Neutrophil (primary cell): Measurements from ENCODE around the gene ZMYND8.

Source experiments
- H3K27ac ChIP-seq: fragments of 200-600 bp; sonication (generic); 2 replicates; pipeline ENCODE4 v1.5.1; 2016; ENCODE audit warnings: mild to moderate bottlenecking, moderate library complexity
- H3K27me3 ChIP-seq: fragments of 200-600 bp; sonication (generic); 2 replicates; pipeline ENCODE4 v1.6.0; 2016; ENCODE audit warnings: mild to moderate bottlenecking
- H3K36me3 ChIP-seq: fragments of 200-600 bp; sonication (generic); 2 replicates; pipeline ENCODE4 v1.5.1; 2017
- H3K4me1 ChIP-seq, 2 experiments: fragments of 200-600 bp in 1 of 2; sonication (generic) in 1 of 2; 1 replicate in 1 of 2; 2 replicates in 1 of 2; pipeline versions ENCODE4 v1.5.1 to v1.6.1; 2013 to 2016; ENCODE audit warnings: low read depth in 1 of 2, low read length in 1 of 2, mild to moderate bottlenecking in 1 of 2, moderate library complexity in 1 of 2; ENCODE audit not compliant: control insufficient read depth in 1 of 2, insufficient read depth in 1 of 2
- H3K4me3 ChIP-seq, 2 experiments: fragments of 200-600 bp in 1 of 2; sonication (generic) in 1 of 2; 1 replicate in 1 of 2; 2 replicates in 1 of 2; pipeline ENCODE4 v1.5.1; 2013 to 2016; ENCODE audit warnings: low read depth in 1 of 2, low read length in 1 of 2, mild to moderate bottlenecking in 1 of 2, moderate library complexity in 1 of 2
- H3K9me3 ChIP-seq: fragments of 200-600 bp; sonication (generic); 2 replicates; pipeline ENCODE4 v1.5.1; 2016
- CTCF ChIP-seq: fragments of 200-600 bp; sonication (generic); IDR thresholded peaks from 2 replicates; pipeline ENCODE4 v1.5.1; 2016; ENCODE audit warnings: antibody characterized with exemption

Gene ZMYND8

DNA sequence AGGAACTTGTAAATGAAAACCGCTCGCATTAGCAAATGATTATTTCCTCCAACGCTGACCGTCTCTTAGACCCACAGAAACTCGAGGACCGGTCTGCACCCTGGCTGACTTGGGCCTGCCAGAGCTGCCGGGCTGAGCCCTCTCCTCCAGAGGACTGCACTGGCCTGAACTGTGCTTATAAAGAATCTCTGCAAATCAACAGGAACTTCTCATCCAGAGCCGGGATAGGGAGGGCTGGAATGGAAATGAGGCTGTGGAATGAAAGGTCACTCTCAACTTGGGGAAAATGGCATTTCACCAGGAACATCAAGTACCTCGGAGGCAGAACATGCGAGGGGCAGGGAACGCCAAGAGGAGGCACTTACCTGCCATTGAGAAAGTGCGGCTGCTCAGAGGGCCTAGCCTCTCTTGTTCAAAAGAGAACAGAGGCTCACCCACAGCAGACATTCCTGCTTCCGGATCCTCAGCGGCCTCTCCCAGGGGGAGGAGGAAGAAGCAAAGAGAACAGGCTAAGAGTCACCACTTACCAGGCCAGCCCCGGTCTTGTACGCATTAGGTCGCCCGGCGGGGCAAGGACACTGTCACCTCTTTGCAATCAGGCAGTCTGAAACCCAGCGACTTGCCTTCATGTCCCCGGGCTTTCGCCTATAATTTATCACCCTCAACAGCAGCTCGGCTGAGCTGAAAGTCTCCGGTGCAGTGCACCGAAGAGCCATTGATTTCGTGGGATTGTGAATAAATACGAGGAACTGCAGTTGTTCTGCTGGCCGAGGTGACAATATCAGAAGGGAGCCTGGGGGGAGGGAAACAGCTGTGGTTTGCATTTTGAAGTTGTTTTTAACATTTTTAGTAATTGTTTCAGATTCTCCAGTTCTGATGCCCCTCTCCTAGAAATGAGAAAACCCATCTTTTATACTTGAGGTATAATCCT, 37.6 kb downstream of the ZMYND8 start:
- H3K4me1 ChIP-seq: peaks cover 75 to 77% of the 10 kb centered on the region in 2 experiments
- H3K27me3 ChIP-seq: no peaks in the 10 kb centered on the region
- H3K36me3 ChIP-seq: no peaks in the 10 kb centered on the region
- peak overlapping the region; percentile 86 for H3K27ac ChIP-seq
- TF ChIP-seq CTCF: no peak
- H3K9me3 ChIP-seq: no peaks in the 10 kb centered on the region
- H3K4me3 ChIP-seq: peak overlapping the region; percentile 46 to 49

GRCh38 chr20:47318027-47318585, 38.4 kb downstream of the ZMYND8 start:
- Histone ChIP-seq H3K36me3 (no peaks in the 10 kb centered on the region), H3K27ac (peak overlapping the region; percentile 86), H3K4me1 (peaks cover 69% of the 10 kb centered on the region in 2 experiments), H3K4me3 (peak overlapping the region; percentile 46 to 49), H3K9me3 (no peaks in the 10 kb centered on the region), H3K27me3 (no peaks in the 10 kb centered on the region)
- no peak for TF ChIP-seq CTCF

DNA sequence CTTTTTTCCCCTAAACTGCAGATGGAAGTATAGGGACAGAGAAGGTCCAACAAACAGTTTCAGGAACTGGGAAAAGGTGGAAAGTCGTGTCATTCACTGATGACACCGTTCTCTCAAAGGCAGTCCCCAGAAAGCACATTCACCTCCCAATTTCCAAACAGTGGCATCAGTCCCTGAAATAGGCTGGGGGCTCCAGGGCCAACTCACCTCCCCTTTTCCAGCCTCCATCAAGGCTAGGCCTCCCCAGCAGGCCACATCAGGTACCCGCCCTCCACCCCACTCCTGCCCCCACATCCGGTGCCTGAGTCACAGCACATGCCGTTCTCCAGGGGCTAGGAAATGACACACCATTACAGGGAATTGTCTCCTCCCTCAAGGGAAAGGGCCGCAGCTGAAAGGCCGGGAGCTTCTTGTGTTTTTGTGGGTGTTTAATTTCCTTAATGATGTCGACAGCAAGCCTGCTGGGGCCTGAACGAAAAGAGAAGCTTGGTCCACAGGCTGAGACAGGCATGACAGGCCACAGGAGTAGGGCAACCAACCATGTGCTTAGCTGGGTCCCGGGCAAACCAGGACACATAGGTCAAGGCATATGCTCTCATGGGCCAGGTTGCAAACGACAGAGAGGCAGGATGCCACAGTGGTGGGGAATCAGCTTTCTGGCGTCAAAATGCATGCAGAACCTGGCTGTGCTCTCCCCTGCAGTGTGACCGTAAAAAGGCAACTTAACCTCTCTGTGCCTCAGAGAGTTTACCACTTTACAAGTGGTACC, 39.2 kb downstream of the ZMYND8 start:
- peak overlapping the region in 1 of 2 experiments; percentile 16 for H3K4me3 ChIP-seq
- H3K36me3 ChIP-seq: no peaks in the 10 kb centered on the region
- TF ChIP-seq CTCF: no peak
- H3K27ac ChIP-seq: peak overlapping the region; percentile 86
- no peaks in the 10 kb centered on the region for H3K9me3 ChIP-seq
- H3K27me3 ChIP-seq: no peaks in the 10 kb centered on the region
- peaks cover 61 to 63% of the 10 kb centered on the region in 2 experiments for H3K4me1 ChIP-seq

DNA sequence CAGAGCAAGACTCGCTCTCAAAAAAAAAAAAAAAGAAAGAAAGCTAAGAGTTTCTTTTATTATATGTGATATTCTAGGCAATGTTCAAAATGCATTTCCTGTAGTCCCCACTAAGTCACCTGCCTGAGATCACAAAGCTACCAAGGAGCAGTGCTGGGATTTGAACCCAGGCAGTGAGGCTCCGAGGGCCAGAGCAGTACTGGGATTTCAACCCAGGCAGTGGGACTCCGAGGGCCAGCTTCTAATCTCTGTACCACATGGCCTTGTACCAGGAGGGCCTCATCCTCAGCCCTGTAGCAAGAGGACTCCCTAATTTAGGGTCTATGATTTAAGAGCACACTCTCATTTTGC, 39.7 kb downstream of the ZMYND8 start:
- H3K27ac ChIP-seq: peak overlapping the region; percentile 86
- no peak for TF ChIP-seq CTCF
- H3K36me3 ChIP-seq: no peaks in the 10 kb centered on the region
- no peaks in the 10 kb centered on the region for H3K27me3 ChIP-seq
- H3K4me3 ChIP-seq: no peak overlapping the region
- no peaks in the 10 kb centered on the region for H3K9me3 ChIP-seq
- peaks cover 56 to 57% of the 10 kb centered on the region in 2 experiments for H3K4me1 ChIP-seq

DNA sequence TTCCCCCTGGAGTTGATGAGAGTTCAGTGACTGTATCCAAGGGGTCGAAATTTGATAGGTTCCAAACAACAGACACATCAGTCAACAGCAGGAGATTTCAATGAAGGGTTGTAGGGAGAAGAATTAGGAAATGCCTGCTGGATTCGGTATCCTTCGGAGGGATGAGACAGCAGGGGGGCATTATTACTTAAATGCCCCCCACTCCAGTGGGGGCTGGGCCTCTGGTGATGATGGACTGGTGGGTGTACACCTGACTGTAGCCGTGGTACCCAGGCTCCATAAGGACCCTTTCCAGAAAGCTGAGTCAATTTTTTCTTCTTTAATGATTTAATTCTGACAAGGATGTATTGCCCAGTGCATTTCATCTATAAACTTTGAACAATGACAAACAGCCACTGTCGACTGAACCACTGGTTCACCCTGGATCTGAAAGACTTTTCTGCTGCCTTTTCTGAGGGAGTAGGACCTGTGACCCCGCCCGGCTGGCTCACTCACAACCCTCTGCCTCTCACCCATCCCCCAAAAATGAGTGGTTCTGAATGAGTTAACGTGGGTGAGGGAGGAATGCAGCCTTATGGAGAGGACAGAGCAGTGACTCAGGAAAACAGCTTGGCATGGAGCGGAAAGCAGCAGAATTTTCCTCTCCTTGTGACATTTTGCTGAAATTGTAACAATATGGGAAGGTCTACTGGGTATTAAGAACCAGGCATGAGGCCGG, 41.0 kb downstream of the ZMYND8 start:
- peaks cover 43 to 45% of the 10 kb centered on the region in 2 experiments for H3K4me1 ChIP-seq
- H3K9me3 ChIP-seq: no peaks in the 10 kb centered on the region
- H3K4me3 ChIP-seq: no peak overlapping the region
- no peaks in the 10 kb centered on the region for H3K27me3 ChIP-seq
- TF ChIP-seq CTCF: no peak
- no peaks in the 10 kb centered on the region for H3K36me3 ChIP-seq
- H3K27ac ChIP-seq: peak overlapping the region; percentile 47
